DND-41 (cell line): Measurements from ENCODE around the gene HRAS.

ENCODE experiments used
- ATAC-seq: fragments of 200-7000 bp; cut with Tn5 transposase; 3 replicates; pipeline ENCODE4 v1.9.1; 2021; ENCODE audit warnings: low read depth; ENCODE audit not compliant: insufficient read depth
- DNase-seq: peaks from one replicate; pipeline ENCODE4 v3.0.0-alpha.2; 2020
- H2AFZ ChIP-seq: 2 replicates; pipeline ENCODE4 v1.6.0; 2012; ENCODE audit warnings: low read depth, low read length
- H3K27ac ChIP-seq: 2 replicates; pipeline ENCODE4 v1.5.1; 2012; ENCODE audit warnings: low read length, inconsistent platforms
- H3K27me3 ChIP-seq: fragments of 200-600 bp; sonication (generic); 2 replicates; pipeline ENCODE4 v1.6.0; 2012; ENCODE audit warnings: low read length, mild to moderate bottlenecking, inconsistent platforms; ENCODE audit not compliant: insufficient read depth, poor library complexity
- H3K36me3 ChIP-seq: 2 replicates; pipeline ENCODE4 v1.5.1; 2012; ENCODE audit warnings: low read length, inconsistent platforms; ENCODE audit not compliant: insufficient read depth
- H3K4me1 ChIP-seq: 2 replicates; pipeline ENCODE4 v1.5.1; 2012; ENCODE audit warnings: mild to moderate bottlenecking, low read length; ENCODE audit not compliant: insufficient read depth
- H3K4me2 ChIP-seq: 2 replicates; pipeline ENCODE4 v1.6.0; 2012; ENCODE audit warnings: mild to moderate bottlenecking, moderate library complexity, low read length, inconsistent platforms; ENCODE audit not compliant: insufficient read depth
- H3K4me3 ChIP-seq, 2 experiments: fragments of 200-600 bp in 1 of 2; shearing (Covaris generic) in 1 of 2; 2 replicates each; pipeline ENCODE4 v1.5.1; 2012 to 2016; ENCODE audit warnings: inconsistent platforms in 2 of 2, low read length in 2 of 2, mild to moderate bottlenecking in 2 of 2, low read depth in 1 of 2, moderate library complexity in 1 of 2
- H3K79me2 ChIP-seq: 2 replicates; pipeline ENCODE4 v1.6.0; 2012; ENCODE audit warnings: low read length, inconsistent platforms; ENCODE audit not compliant: insufficient read depth
- H3K9ac ChIP-seq: 2 replicates; pipeline ENCODE4 v1.6.0; 2012; ENCODE audit warnings: low read depth, mild to moderate bottlenecking, inconsistent platforms, low read length, moderate library complexity
- H3K9me3 ChIP-seq: 2 replicates; pipeline ENCODE4 v1.5.1; 2012; ENCODE audit warnings: low read length, moderate library complexity, mild to moderate bottlenecking, inconsistent platforms; ENCODE audit not compliant: insufficient read depth, severe bottlenecking
- H4K20me1 ChIP-seq: 2 replicates; pipeline ENCODE4 v1.6.0; 2012; ENCODE audit warnings: low read length; ENCODE audit not compliant: insufficient read depth
- EZH2 ChIP-seq: IDR thresholded peaks from 3 replicates; pipeline ENCODE4 v1.6.1; 2012; ENCODE audit warnings: borderline replicate concordance, low read depth, mild to moderate bottlenecking, moderate library complexity, low read length, inconsistent platforms; ENCODE audit not compliant: severe bottlenecking
- TF ChIP-seq, protein P1 (sequence below): IDR thresholded peaks from 2 replicates; pipeline ENCODE4 v1.5.1; 2012; ENCODE audit warnings: borderline replicate concordance, low read length, moderate library complexity, mild to moderate bottlenecking; ENCODE audit not compliant: poor library complexity, severe bottlenecking; ENCODE audit errors: extremely low read depth

Gene HRAS

GRCh38 chr11:535519-536454 is at the start of gene HRAS:
Gene HRAS, minus strand, starts transcription at chr11:535576.
- peaks cover 41% of the 10 kb centered on the region for H3K4me1 ChIP-seq
- H3K79me2 ChIP-seq, result peaks cover 18% of the 10 kb centered on the region
- H3K9me3 ChIP-seq, result no peaks in the 10 kb centered on the region
- no peaks in the 10 kb centered on the region for H3K27me3 ChIP-seq
- H2AFZ ChIP-seq, result peak within 1 kb of the TSS; percentile 87
- DNase-seq (peak; percentile 95), ATAC-seq (peak; percentile 94)
- H4K20me1 ChIP-seq, result peaks cover 36% of the 10 kb centered on the region
- peak within 1 kb of the TSS; percentile 88 for H3K9ac ChIP-seq
- H3K4me2 ChIP-seq, result peak within 1 kb of the TSS; percentile 98
- TF ChIP-seq EZH2, result no peak
- H3K27ac ChIP-seq, result peak within 1 kb of the TSS; percentile 76
- peak within 1 kb of the TSS; percentile 96 to 98 for H3K4me3 ChIP-seq
- peaks cover 35% of the 10 kb centered on the region for H3K36me3 ChIP-seq

GRCh38 chr11:584287-584686 is 48.9 kb upstream of the HRAS start:
- H2AFZ ChIP-seq, result no peak overlapping the region
- H3K36me3 ChIP-seq, result peaks cover 81% of the 10 kb centered on the region
- H3K4me3 ChIP-seq, result no peak overlapping the region
- no peak; the same call in 2 of the 3 replicates for ATAC-seq
- no peak overlapping the region for H3K9ac ChIP-seq
- H3K79me2 ChIP-seq, result peaks cover 83% of the 10 kb centered on the region
- H3K4me2 ChIP-seq, result no peak overlapping the region
- no peak for DNase-seq
- H3K27me3 ChIP-seq, result no peaks in the 10 kb centered on the region
- H3K4me1 ChIP-seq, result peaks cover 12% of the 10 kb centered on the region
- peaks cover 72% of the 10 kb centered on the region for H4K20me1 ChIP-seq
- H3K27ac ChIP-seq, result no peak overlapping the region
- H3K9me3 ChIP-seq, result no peaks in the 10 kb centered on the region
- no peak for TF ChIP-seq EZH2
- TF ChIP-seq, protein P1, sequence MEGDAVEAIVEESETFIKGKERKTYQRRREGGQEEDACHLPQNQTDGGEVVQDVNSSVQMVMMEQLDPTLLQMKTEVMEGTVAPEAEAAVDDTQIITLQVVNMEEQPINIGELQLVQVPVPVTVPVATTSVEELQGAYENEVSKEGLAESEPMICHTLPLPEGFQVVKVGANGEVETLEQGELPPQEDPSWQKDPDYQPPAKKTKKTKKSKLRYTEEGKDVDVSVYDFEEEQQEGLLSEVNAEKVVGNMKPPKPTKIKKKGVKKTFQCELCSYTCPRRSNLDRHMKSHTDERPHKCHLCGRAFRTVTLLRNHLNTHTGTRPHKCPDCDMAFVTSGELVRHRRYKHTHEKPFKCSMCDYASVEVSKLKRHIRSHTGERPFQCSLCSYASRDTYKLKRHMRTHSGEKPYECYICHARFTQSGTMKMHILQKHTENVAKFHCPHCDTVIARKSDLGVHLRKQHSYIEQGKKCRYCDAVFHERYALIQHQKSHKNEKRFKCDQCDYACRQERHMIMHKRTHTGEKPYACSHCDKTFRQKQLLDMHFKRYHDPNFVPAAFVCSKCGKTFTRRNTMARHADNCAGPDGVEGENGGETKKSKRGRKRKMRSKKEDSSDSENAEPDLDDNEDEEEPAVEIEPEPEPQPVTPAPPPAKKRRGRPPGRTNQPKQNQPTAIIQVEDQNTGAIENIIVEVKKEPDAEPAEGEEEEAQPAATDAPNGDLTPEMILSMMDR, result no peak

DNA sequence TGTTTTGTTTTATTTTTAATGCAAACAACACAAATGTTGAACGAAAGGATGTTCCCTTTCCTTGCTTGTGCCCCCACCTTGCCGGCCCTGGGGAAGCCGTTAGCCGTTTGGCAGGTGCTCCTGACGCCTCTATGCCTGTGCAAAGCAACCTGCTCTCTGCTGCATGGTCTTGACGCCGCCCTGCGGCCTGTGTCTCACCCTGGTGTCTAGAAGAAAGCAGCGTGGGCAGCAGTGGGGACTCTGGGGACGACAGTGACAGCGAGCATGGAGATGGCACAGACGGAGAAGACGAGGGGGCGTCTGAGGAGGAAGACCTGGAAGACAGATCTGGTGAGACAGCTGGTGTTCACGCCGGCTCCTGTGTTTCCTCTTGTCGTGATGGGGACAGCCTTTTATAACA is 46.4 kb upstream of the HRAS start:
- peaks cover 89% of the 10 kb centered on the region for H3K79me2 ChIP-seq
- H3K27me3 ChIP-seq, result no peaks in the 10 kb centered on the region
- peaks cover 80% of the 10 kb centered on the region for H4K20me1 ChIP-seq

DNA sequence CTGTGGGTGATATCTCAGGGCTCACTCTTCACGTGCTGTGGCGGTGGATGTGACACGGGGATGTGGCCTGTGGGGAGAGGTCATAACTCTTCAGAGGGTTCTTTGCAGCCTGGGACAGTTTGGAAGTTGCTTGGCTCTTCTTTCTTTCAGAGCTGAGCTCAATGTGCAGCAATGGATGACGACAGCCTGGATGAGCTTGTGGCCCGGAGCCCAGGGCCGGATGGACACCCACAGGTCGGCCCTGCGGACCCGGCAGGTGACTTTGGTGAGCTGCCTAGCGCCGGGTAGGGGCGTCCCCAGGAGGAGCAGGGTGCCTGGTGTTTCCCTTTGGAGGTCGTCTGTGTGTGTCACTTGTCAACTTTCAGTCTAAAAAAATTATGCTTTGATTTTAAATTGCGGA is 46.0 kb upstream of the HRAS start:
- peaks cover 76% of the 10 kb centered on the region for H4K20me1 ChIP-seq

More for the DNA sequence above, 46.4 kb upstream of the HRAS start:
- Histone ChIP-seq H3K27ac (no peak overlapping the region), H2AFZ (no peak overlapping the region), H3K4me3 (no peak overlapping the region), H3K4me1 (peaks cover 33% of the 10 kb centered on the region), H3K36me3 (peaks cover 79% of the 10 kb centered on the region), H3K9ac (no peak overlapping the region), H3K4me2 (no peak overlapping the region), H3K9me3 (no peaks in the 10 kb centered on the region)
- TF ChIP-seq EZH2, result no peak
- TF ChIP-seq, protein P1, result no peak
- ATAC-seq, result no peak
- DNase-seq, result no peak

More for the DNA sequence above, 46.0 kb upstream of the HRAS start:
- TF ChIP-seq, protein P1, result no peak
- no peak for TF ChIP-seq EZH2
- Histone ChIP-seq H3K27me3 (no peaks in the 10 kb centered on the region), H3K4me2 (no peak overlapping the region), H3K9me3 (no peaks in the 10 kb centered on the region), H2AFZ (no peak overlapping the region), H3K79me2 (peaks cover 87% of the 10 kb centered on the region), H3K9ac (no peak overlapping the region), H3K4me3 (no peak overlapping the region), H3K36me3 (peaks cover 74% of the 10 kb centered on the region), H3K4me1 (peaks cover 33% of the 10 kb centered on the region), H3K27ac (no peak overlapping the region)
- DNase-seq (no peak), ATAC-seq (no peak)
